ENCODE data around the gene KCNIP1. TPM values are rescaled to one million over a fixed set of nuclear protein-coding genes. Genes with fewer than 3 reads are reported as not detected.

KCNIP1 gene
- total RNA-seq, 1 donor from 2014 or later = 8.7 TPM

GRCh38 chr5:170494041-170494440 is 9.8 kb upstream of the KCNIP1 start:
- no peaks in the 10 kb centered on the region for H3K9me3 Mint-ChIP-seq (ENCODE audit: low read depth)
- H3K4me3 Mint-ChIP-seq (ENCODE audit: unreplicated experiment) = no peak overlapping the region
- no peaks in the 10 kb centered on the region for H3K36me3 Mint-ChIP-seq (ENCODE audit: low read depth)
- H3K27me3 Mint-ChIP-seq (ENCODE audit: low read depth) = no peaks in the 10 kb centered on the region
- TF ChIP-seq CTCF (IDR thresholded peaks at IDR 0.05) = no peak
- no peak overlapping the region for H3K27ac Mint-ChIP-seq (ENCODE audit: unreplicated experiment)
- DNase-seq (ENCODE audit: low spot score) = no peak
- H3K4me1 Mint-ChIP-seq (ENCODE audit: low read depth) = peaks cover 32% of the 10 kb centered on the region

- H3K4me1 Mint-ChIP-seq (ENCODE audit: low read depth) = peaks cover 25% of the 10 kb centered on the region
- H3K27ac Mint-ChIP-seq (ENCODE audit: unreplicated experiment) = no peak overlapping the region
- peaks cover under 1% of the 10 kb centered on the region for H3K27me3 Mint-ChIP-seq (ENCODE audit: low read depth)
- no peak for TF ChIP-seq CTCF (IDR thresholded peaks at IDR 0.05)
- H3K9me3 Mint-ChIP-seq (ENCODE audit: low read depth) = no peaks in the 10 kb centered on the region
- DNase-seq (ENCODE audit: low spot score) = no peak
- no peaks in the 10 kb centered on the region for H3K36me3 Mint-ChIP-seq (ENCODE audit: low read depth)
- no peak overlapping the region for H3K4me3 Mint-ChIP-seq (ENCODE audit: unreplicated experiment)
These were observed 7.8 kb upstream of the KCNIP1 start for GRCh38 chr5:170495825-170496661.

GRCh38 chr5:170496662-170497028 is 7.2 kb upstream of the KCNIP1 start:
- no peak for TF ChIP-seq CTCF (IDR thresholded peaks at IDR 0.05)
- Mint-ChIP-seq H3K4me3 (ENCODE audit: unreplicated experiment) (no peak overlapping the region), H3K9me3 (ENCODE audit: low read depth) (no peaks in the 10 kb centered on the region), H3K36me3 (ENCODE audit: low read depth) (no peaks in the 10 kb centered on the region), H3K27me3 (ENCODE audit: low read depth) (peaks cover 2% of the 10 kb centered on the region), H3K4me1 (ENCODE audit: low read depth) (peaks cover 19% of the 10 kb centered on the region), H3K27ac (ENCODE audit: unreplicated experiment) (no peak overlapping the region)
- DNase-seq (ENCODE audit: low spot score) = no peak

GRCh38 chr5:170497311-170498038 is 6.3 kb upstream of the KCNIP1 start:
- Mint-ChIP-seq H3K36me3 (ENCODE audit: low read depth) (no peaks in the 10 kb centered on the region), H3K4me3 (ENCODE audit: unreplicated experiment) (no peak overlapping the region), H3K27me3 (ENCODE audit: low read depth) (peaks cover 2% of the 10 kb centered on the region), H3K9me3 (ENCODE audit: low read depth) (no peaks in the 10 kb centered on the region), H3K4me1 (ENCODE audit: low read depth) (peaks cover 11% of the 10 kb centered on the region), H3K27ac (ENCODE audit: unreplicated experiment) (no peak overlapping the region)
- no peak for DNase-seq (ENCODE audit: low spot score)
- no peak for TF ChIP-seq CTCF (IDR thresholded peaks at IDR 0.05)

GRCh38 chr5:170498811-170499351 is 4.9 kb upstream of the KCNIP1 start:
- Mint-ChIP-seq H3K27ac (ENCODE audit: unreplicated experiment) (no peak overlapping the region), H3K36me3 (ENCODE audit: low read depth) (no peaks in the 10 kb centered on the region), H3K4me3 (ENCODE audit: unreplicated experiment) (no peak overlapping the region), H3K27me3 (ENCODE audit: low read depth) (peaks cover 2% of the 10 kb centered on the region), H3K9me3 (ENCODE audit: low read depth) (no peaks in the 10 kb centered on the region), H3K4me1 (ENCODE audit: low read depth) (peaks cover 16% of the 10 kb centered on the region)
- TF ChIP-seq CTCF (IDR thresholded peaks at IDR 0.05) = no peak
- DNase-seq (ENCODE audit: low spot score) = no peak
